ENCODE results near the gene HYAL1.

GRCh38 chr3:50314816-50315215 lies 11.4 kb upstream of the HYAL1 start:
- no peak for TF ChIP-seq SNAI2 (CRISPR knock-in tag; IDR thresholded peaks at IDR 0.05)
- TF ChIP-seq CREB5 (CRISPR knock-in tag; IDR thresholded peaks at IDR 0.05; ENCODE audit: low read depth): no peak
- TF ChIP-seq ZFP30 (CRISPR knock-in tag; IDR thresholded peaks at IDR 0.05): no peak
- no peak for TF ChIP-seq TSHZ2 (CRISPR knock-in tag; IDR thresholded peaks at IDR 0.05)
- no peak for TF ChIP-seq PATZ1 (CRISPR knock-in tag; IDR thresholded peaks at IDR 0.05; ENCODE audit: borderline replicate concordance)
- no peak for TF ChIP-seq RARB (CRISPR knock-in tag; IDR thresholded peaks at IDR 0.05)
- TF ChIP-seq CSDC2 (CRISPR knock-in tag; IDR thresholded peaks at IDR 0.05): no peak
- TF ChIP-seq ZNF8 (CRISPR knock-in tag; IDR thresholded peaks at IDR 0.05): no peak
- no peak for TF ChIP-seq POU6F1 (CRISPR knock-in tag; IDR thresholded peaks at IDR 0.05; ENCODE audit: borderline replicate concordance, low read depth)
- no peak for TF ChIP-seq ZNF565 (CRISPR knock-in tag; conservative IDR thresholded peaks at IDR 0.05; ENCODE audit: low read depth)
